GM18508 (cell line): ENCODE results near the gene ATP2A1.
A peak's percentile ranks its signal among the peaks of the same experiment; 100 is the strongest.

Experiments
- ATAC-seq: cut with Tn5 transposase; IDR thresholded peaks from one replicate; pipeline ENCODE4 v1.9.1; 2021; ENCODE audit warnings: moderate number of reproducible peaks; ENCODE audit not compliant: insufficient read depth, unreplicated experiment

Gene ATP2A1

DNA sequence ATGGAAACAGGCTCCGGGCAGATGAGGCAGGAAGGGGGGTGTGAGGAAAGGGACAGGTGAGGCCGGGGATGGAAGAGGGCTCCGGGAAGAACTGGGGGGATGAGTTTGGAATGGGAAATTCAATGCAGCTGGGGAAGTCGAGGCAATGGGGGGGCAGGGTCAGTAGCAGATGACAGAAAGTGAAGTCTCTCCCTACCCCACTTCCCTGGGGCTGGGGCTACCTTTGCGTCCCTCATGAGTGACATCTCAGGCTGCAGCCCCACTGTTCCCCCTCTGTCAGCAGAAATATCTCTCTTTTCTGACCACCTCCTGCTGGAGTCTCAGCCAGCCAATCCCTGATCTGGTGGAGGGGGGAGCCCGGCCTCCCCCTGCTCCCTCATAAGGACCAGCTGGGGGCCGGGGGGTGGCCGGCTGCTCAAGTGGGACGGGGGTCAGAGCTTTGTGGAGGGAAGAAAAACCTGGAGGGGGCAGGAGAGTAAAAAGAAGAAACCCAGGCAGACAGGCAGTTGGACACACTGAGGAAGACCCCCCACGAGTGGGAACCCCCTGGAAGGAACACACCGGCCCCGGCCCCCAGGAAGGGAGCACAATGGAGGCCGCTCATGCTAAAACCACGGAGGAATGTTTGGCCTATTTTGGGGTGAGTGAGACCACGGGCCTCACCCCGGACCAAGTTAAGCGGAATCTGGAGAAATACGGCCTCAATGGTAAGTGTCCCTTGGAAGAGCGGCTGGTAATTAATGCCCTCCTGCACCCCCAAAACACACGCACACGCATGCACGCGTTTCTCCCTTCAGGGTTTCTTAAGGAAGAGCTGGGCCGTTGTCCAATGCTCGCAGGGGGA is at the start of gene ATP2A1:
ATP2A1 (plus strand) TSS at position 406 of the 844 bp plus-strand sequence; CDS start at position 590, 184 bp downstream.
- ATAC-seq, result no peak

DNA sequence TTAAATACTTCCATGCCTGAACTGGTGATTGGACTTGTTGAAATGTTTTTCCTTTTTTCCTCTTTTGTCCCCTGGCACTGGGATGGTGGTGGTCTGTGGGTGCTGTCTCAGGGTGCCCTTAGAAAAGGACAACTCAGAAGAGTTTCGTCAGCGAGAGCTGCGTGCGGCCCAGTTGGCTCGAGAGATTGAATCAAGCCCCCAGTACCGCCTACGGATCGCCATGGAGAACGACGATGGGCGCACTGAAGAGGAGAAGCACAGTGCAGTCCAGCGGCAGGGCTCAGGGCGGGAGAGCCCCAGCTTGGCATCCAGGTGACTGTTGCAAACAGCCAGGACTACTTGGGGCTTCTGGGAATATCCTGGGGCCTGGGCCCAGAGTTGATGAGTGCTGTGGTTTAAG is 48.5 kb upstream of the ATP2A1 start:
- no peak for ATAC-seq

DNA sequence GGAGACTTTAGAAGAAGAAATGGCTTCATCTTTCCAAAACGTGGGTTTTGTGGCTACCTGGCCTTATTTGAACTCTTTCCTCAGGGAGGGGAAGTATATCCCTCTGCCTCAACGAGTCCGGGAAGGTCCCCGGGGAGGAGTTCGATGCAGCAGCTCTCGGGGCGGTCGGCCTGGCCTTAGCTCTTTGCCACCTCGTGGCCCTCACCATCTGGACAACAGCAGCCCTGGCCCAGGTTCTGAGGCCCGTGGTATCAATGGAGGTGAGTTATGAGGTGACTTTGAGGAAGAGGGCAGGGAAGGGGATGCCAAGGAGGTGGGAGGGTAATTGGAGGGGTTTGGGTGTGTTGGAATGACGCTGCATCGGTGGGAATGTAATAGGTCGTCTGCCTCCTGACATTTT is 47.8 kb upstream of the ATP2A1 start:
- ATAC-seq, result no peak

DNA sequence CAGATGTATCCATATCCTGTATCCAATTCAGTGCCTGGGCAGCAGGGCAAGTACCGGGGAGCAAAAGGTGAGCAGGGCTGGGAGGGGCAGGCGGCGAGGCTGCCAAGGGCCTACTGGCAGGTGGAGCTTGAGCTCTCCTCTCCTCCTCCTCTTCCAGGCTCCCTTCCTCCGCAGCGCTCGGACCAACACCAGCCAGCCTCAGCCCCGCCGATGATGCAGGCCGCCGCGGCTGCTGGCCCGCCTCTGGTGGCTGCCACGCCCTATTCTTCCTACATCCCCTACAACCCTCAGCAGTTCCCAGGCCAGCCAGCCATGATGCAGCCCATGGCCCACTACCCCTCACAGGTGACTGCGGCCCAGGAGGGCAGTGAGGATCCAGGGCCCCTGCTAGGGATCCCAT is 43.9 kb upstream of the ATP2A1 start:
- ATAC-seq, result no peak

DNA sequence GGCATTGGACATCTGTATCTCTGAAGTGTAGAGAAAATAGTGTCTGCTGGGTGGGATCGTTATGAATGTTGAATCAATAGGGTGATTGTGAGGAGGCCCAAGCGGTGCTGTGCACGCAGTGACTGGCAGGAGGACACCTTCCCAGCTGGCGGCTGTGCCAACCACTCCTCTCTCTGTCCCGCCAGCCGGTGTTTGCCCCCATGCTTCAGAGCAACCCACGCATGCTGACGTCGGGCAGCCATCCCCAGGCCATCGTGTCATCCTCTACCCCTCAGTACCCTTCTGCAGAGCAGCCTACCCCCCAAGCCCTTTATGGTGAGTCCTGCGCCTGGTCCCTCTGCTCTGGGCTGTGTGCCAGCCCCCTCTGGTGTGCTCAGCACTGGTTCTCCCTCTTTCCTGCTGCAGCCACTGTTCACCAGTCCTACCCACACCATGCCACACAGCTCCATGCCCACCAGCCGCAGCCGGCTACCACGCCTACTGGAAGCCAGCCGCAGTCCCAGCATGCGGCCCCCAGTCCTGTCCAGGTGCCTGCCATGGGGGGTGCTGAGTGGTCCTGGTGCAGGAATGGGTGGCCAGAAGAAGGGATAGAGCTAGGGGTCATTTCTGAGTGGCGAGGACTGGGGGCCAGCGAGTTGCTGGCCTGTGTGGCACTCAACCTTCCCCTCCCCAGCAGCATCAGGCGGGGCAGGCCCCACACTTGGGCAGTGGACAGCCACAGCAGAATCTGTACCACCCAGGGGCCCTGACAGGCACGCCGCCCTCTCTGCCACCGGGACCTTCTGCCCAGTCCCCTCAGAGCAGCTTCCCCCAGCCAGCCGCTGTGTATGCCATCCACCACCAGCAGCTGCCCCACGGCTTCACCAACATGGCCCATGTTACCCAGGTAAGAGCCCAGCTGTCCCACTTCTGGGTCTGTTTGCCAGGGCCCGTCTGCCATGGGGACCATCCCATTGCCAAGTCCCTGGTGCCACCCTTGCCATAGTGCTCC is 43.1 kb upstream of the ATP2A1 start:
- no peak for ATAC-seq

DNA sequence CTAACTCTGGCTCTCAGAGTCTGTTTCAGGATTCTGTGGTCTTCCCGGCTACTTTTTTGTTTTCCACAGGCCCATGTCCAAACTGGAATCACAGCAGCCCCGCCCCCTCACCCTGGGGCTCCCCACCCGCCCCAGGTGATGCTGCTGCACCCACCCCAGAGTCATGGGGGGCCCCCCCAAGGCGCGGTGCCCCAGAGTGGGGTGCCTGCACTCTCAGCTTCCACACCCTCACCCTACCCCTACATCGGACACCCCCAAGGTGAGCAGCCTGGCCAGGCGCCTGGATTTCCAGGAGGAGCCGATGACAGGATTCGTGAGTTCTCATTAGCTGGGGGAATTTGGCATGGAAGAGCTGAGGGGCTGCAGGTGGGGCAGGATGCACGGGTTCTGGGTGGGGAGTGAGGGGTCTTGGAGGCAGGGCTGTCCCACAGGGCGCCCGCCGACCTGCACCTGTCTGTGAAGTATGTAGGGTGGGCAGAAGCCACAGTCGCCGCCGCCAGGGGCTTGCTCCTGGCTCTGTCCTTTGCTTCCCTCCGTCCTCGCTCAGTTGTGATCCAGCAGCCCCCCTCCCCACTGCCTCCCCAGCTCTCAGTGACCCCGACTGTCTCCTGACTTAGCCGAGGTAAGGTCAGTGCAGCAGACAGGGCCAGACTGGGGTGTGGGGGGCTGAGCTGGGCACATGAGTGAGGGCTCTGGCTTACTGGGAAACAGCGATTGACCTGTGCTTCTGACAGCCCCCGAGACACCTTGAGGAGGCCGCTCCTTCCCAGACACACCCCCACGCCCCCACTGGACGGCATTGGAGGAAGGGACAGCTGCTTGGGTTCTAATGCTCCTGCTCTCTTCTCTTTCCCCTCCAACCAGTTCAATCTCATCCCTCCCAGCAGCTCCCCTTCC is 42.2 kb upstream of the ATP2A1 start:
- no peak for ATAC-seq

DNA sequence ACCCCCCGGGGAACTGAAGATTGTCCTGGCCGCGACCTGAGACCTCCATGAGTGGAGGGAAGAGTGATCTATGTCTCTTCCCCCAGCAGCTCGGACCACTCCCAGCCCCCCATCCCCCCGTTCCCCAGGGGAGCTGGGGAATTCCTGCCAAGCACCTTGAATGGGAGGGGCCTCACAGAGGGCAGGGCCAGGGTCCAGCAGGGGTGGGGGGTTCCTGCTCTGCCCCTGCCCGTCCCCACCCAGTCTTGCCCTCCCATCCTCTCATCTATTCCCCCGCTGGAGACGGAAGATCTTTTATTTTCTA is 41.6 kb upstream of the ATP2A1 start:
- ATAC-seq, result no peak

DNA sequence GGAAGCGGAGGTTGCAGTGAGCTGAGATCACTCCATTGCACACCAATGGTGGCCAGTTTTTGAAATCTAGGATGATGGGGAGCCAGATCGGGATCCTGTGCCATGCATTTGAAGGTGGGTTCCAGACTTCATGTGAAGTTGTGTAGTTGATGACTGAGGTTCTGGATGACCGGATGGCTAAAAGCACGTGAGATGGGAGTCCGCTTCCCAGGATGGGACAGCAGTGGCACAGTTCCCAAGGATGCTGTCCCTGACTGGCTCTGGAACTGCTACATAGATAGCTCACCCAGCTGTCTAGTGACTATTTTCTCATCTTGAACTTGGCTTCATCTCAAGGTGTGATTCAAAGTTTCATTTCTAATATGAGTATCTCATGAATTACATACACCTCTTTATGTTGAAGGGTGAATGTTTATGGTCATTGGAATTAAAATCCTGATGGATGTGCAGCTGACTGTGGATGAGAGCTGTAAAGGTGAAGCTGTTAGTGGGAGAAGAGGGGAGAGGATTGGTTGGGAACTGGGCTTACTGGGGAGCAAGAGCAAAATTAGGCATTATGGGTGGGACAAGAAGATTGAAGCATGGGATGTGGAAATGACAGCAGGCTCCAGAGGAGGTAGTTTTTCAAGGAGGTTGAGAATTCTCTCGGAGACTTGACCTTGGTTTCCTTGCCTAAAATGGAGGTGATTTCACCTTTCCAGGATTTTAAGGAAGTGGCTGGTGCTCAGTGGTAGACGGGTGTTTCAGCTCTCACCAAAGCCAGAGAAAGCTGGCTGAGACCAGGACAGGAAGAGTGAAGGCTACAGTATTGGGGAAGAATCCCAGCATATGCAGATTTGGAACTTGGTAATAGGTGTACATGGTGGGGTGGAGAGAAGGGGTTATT is 40.4 kb upstream of the ATP2A1 start:
- no peak for ATAC-seq

DNA sequence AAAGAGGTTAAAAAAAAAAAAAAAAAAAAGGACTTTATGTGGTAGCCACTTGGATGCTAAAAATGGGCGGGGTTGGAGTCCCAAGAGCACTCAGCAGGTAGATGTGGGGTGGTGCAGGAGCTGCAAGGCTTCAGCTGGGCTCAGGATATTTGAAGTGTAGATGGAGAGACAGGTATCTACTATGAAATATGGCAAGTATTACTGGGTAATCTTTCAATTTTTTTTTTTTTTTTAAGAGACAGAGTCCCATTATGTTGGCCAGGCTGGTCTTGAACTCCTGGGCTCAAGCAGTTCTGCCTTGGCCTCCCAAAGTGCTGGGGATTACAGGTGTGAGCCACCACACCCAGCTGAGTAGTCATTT is 39.8 kb upstream of the ATP2A1 start:
- no peak for ATAC-seq

DNA sequence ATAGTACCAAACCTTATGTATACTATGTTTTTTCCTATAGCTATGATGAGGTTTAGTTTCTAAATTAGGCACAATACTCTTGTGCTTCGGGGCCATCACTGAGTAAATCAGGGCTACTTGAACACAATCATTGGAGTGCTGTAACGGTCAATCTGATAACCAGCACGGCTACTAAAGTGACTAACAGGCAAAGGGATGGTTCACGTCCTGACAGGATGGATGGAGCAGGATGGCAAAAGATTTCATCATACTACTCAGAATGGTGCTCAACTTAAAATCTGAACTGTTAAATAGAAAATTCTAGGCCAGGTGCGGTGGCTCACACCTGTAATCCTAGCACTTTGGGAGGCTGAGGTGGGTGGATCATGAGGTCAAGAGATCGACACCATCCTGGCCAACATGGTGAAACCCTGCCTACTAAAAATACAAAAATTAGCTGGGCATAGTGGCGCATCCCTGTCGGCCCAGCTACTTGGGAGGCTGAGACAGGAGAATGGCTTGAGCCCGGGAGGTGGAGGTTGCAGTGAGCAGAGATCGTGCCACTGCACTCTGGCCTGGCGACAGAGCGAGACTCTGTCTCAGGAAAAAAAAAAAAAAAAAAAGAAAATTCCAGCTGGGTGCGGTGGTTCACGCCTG is 39.2 kb upstream of the ATP2A1 start:
- ATAC-seq, result no peak

DNA sequence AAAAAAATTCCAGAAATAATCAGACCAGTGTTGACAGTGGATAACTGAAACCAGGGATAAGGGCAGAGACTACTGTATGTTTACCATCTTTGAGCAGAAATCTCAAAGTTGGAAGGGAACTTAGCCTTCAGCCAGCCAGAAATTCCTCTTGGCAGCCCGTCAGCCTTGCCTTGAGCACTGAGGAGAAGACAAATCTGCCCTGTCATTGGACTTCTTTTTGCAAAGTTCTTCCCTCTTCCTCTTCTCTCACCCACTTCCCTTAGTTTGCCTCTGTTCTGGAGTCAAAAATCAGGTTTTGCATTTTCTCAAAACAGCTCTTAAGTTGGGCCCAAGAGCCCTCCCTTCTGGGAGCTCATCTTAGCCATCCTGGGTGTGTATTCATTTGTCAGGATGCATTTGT is 38.4 kb upstream of the ATP2A1 start:
- ATAC-seq, result no peak

DNA sequence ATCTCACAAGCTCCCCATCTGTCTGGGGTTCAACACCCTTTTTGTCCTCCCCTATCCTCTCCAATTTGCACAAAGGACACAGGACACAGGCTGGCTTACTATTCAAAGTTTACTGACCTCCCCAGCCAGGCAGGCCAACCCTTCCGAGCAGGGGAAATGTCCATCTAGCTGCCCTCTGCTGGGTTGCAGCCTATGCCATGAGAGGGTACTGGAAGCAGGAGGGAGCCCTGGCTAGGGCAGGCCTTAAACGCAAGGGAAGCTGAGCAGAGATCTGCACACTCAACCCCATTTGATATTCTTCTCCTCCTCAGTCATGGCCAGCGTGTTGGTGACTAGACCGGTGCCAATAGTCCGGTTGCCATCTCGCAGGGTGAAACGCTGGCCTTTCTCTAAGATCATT is 35.6 kb upstream of the ATP2A1 start:
- ATAC-seq, result no peak

DNA sequence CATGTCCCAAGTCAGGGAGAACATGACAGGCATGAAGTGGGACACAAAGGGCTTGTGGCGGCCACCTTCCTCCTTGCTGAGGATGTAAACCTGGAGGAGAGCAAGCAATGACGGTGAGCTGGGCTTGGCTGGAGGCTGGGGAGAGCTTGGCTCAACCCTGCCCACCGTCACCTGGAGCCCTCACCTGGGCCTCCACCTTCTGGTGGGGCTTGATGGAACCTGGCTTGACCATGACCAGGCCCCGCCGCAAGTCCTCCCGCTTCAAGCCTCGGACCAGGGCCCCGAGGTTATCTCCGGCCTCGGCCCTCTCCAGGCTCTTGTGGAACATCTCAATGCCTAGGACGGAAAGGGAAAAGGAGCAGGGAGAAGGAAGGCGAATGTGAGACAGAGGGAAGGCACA is 34.5 kb upstream of the ATP2A1 start:
- ATAC-seq, result no peak

DNA sequence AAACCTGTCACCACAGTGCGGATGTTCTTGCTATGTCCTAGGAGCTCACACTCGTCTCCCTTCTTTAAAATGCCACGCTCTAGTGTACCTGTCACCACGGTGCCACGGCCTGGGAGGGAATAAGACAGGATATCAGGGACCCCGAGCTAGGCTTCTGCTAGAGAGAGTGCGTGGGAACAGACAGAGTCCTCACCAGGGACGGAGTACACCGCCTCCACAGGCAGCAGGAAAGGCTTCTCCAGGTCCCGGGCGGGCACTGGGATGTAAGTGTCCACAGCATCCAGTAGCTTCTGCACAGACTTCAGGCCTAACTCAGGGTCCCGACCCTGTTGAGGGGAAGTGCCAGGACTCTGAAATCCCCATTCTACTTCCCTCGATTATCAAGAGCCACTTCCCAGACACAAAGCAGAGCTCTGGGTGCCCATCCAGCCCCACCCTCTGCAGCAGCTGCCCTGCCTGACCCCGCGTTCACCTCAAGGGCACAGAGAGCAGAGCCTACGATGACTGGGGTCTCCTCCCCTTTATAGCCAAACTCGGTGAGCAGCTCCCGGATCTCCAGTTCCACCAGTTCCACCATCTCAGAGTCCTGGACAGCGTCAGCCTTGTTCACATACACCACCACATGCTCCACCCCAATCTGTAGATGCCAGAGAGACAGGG is 33.9 kb upstream of the ATP2A1 start:
- no peak for ATAC-seq

DNA sequence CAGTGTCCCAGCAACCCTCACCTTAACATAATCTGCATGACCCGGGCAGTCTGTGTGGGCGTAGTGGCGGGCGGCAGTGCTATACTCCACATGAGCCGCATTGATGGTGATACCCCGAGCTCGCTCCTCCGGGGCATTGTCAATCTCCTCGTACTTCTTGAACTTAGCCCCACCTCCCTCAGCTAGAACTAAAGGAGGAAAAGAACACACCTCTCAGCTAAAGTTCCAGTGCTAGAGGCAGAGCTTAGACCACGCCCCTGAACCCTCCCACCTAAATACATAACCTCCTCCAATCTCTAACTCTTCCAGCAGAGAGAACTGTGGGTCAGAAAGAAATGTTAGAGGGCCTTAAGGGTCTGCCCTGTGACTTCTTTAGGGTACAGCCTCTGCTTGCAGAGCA is 33.0 kb upstream of the ATP2A1 start:
- ATAC-seq, result no peak

DNA sequence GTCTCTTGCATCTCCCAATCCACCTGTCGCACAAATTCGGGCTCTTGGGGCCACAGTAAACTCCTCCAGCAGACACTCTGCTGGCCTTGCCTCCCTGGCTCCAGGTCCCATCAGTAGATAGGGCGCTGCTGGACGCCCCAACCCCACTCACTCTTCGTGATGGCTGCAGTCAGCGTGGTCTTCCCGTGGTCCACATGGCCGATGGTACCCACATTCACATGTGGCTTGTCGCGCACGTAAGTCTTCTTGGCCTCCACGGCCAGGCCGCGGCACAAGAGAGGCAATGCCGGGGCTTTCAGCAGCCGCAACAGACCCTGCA is 32.6 kb upstream of the ATP2A1 start:
- ATAC-seq, result no peak

DNA sequence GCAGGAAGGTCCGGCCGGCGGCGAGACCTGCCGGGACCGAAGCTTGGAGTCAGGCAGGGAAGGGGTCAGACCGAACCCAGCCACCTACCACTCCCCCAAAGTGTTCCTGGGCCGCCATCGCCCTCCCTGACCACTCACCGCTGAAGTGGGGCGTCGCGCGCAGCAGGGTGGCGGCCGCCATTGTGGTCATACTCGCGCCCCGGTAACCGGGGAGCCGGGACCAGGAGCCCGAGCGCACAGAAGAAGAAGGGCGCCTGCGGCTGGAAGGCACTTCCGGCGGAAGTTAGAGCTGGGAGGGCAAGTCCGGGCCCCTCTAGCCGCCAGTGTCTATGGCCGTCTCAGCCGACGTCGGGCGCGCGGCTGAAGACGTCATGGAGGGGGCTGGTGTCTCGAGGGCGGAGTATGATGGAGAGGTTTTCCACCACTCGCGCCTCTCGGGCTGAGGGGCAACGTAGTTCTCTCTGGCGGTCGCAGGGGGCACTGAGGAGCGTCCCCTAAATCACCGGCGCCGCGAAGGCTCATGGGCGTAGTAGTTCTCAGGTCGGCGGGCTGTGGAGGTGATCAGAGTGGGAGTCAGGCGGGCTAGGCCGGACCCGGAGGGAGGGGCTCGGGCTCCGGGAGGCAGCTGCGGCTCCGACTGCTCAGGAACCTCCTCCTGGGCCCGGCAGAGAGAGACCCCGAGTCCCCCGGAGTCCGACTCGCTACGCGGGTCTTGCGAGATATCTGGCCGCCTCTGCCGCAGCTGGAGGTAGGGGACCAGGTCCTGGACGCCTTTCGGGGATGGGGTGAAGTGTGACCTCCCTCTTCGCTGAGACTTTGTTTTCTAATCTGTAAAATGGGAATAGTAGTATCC is 32.0 kb upstream of the ATP2A1 start, which contains the start of gene TUFM:
TUFM (minus strand) TSS at position 269 of the 853 bp plus-strand sequence; CDS start at position 190, 79 bp downstream.
- peak; percentile 60 for ATAC-seq

DNA sequence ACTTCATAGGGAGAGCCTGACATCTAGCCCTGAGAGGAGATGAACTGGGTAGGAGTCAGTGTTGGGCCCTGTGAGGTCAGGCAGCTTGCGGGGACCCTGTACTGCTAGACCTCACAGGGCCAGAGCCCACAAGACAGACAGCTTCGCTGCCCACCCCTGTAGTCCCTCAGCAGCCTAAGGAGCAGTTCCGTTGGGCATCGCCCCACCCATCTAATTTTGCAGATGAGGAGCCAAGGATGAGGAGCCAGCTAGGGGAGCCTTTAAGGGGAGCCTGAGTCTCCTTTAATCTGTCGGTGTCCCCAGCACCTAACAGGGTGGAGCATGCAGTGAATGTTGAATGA is 31.4 kb upstream of the ATP2A1 start:
- no peak for ATAC-seq
